HG03558 (cell line): ENCODE measurements around the gene LRRC47.
"Not testable (repeated sequence)": the region's sequence is repeated elsewhere in the genome, so short reads cannot be mapped to it uniquely, and the experiment has no call there.

Experiments used
- ATAC-seq: cut with Tn5 transposase; IDR thresholded peaks from one replicate; pipeline ENCODE4 v1.9.1; 2021; ENCODE audit warnings: moderate number of reproducible peaks; ENCODE audit not compliant: unreplicated experiment; ENCODE audit errors: extremely low read depth

Gene LRRC47

GRCh38 chr1:3816331-3817137, 20.2 kb upstream of the LRRC47 start:
- no peak for ATAC-seq

- ATAC-seq, result no peak
Observed at GRCh38 chr1:3814771-3815561, 18.7 kb upstream of the LRRC47 start.

- ATAC-seq, result no peak
Observed at GRCh38 chr1:3814065-3814464, 17.8 kb upstream of the LRRC47 start.

- ATAC-seq, result no peak
Observed at GRCh38 chr1:3811595-3811911, 15.3 kb upstream of the LRRC47 start.

- ATAC-seq, result not testable (repeated sequence)
Observed at GRCh38 chr1:3810149-3810761, 14.0 kb upstream of the LRRC47 start.

GRCh38 chr1:3809680-3810079, 13.4 kb upstream of the LRRC47 start:
- ATAC-seq, result no peak

- ATAC-seq, result no peak
Observed at GRCh38 chr1:3807769-3808168, 11.5 kb upstream of the LRRC47 start.

- no peak for ATAC-seq
Observed at GRCh38 chr1:3805038-3805437, 8.7 kb upstream of the LRRC47 start.

GRCh38 chr1:3804627-3804944, 8.3 kb upstream of the LRRC47 start:
- ATAC-seq, result not testable (repeated sequence)

GRCh38 chr1:3803905-3804626, 7.8 kb upstream of the LRRC47 start:
- ATAC-seq, result no peak

- not testable (repeated sequence) for ATAC-seq
Observed at GRCh38 chr1:3800795-3801194, 4.5 kb upstream of the LRRC47 start.

- ATAC-seq, result no peak
Observed at GRCh38 chr1:3799976-3800685, 3.8 kb upstream of the LRRC47 start.

- ATAC-seq, result no peak
Observed at GRCh38 chr1:3795453-3796214, 664 bp downstream of the LRRC47 start.

- ATAC-seq, result no peak
Observed at GRCh38 chr1:3790952-3791351, 5.3 kb downstream of the LRRC47 start.

GRCh38 chr1:3790500-3790923, 5.8 kb downstream of the LRRC47 start:
- no peak for ATAC-seq

GRCh38 chr1:3789421-3790300, 6.6 kb downstream of the LRRC47 start:
- no peak for ATAC-seq

GRCh38 chr1:3788756-3789420, 7.4 kb downstream of the LRRC47 start:
- no peak for ATAC-seq
